SU-DHL-6 (cell line): ENCODE data around the gene MEN1.

ENCODE experiments used
- H2AFZ ChIP-seq: fragments of 200-600 bp; sonication (generic); 2 replicates; pipeline ENCODE4 v1.6.1; 2014; ENCODE audit warnings: low read depth, mild to moderate bottlenecking, moderate library complexity, mixed read lengths, antibody characterized with exemption, low read length; ENCODE audit not compliant: severe bottlenecking
- H3F3A ChIP-seq: fragments of 200-600 bp; shearing (Covaris generic); 2 replicates; pipeline ENCODE4 v1.6.0; 2016; ENCODE audit warnings: antibody characterized with exemption, mild to moderate bottlenecking; ENCODE audit not compliant: insufficient read depth
- H3K27ac ChIP-seq: fragments of 200-600 bp; sonication (generic); 2 replicates; pipeline ENCODE4 v1.5.1; 2016; ENCODE audit warnings: low read depth, mild to moderate bottlenecking, low read length, moderate library complexity, mixed read lengths
- H3K27me3 ChIP-seq: fragments of 200-600 bp; sonication (generic), shearing (Covaris generic); 2 replicates; pipeline ENCODE4 v1.6.0; 2014; ENCODE audit warnings: mild to moderate bottlenecking, low read length
- H3K36me3 ChIP-seq: fragments of 200-600 bp; sonication (generic); 2 replicates; pipeline ENCODE4 v1.6.1; 2014; ENCODE audit warnings: mild to moderate bottlenecking, low read length, mixed read lengths
- H3K4me2 ChIP-seq: fragments of 300-600, 200-600 bp; shearing (Covaris generic), sonication (generic); 2 replicates; pipeline ENCODE4 v1.6.0; 2014; ENCODE audit warnings: low read length, low read depth, mild to moderate bottlenecking; ENCODE audit not compliant: poor library complexity, severe bottlenecking
- H3K4me3 ChIP-seq: fragments of 200-600 bp; sonication (generic); 2 replicates; pipeline ENCODE4 v1.5.1; 2014; ENCODE audit warnings: antibody characterized with exemption, low read length, mild to moderate bottlenecking, mixed read lengths; ENCODE audit not compliant: insufficient read depth, poor library complexity, severe bottlenecking
- H3K79me2 ChIP-seq: fragments of 200-600 bp; sonication (generic); 2 replicates; pipeline ENCODE4 v1.6.1; 2014; ENCODE audit warnings: mild to moderate bottlenecking, low read length, moderate library complexity; ENCODE audit not compliant: insufficient read depth
- H3K9ac ChIP-seq: fragments of 200-600 bp; sonication (generic); 2 replicates; pipeline ENCODE4 v1.7.0; 2014; ENCODE audit warnings: mild to moderate bottlenecking, low read length
- H3K9me2 ChIP-seq: fragments of 200-600 bp; sonication (generic); replicated peaks from 2 replicates; pipeline ENCODE4 v1.6.1; 2014; ENCODE audit warnings: low read length; ENCODE audit not compliant: insufficient read depth
- H3K9me3 ChIP-seq: fragments of 200-600 bp; sonication (generic); 2 replicates; pipeline ENCODE4 v1.6.1; 2014; ENCODE audit warnings: low read length, mixed read lengths; ENCODE audit not compliant: insufficient read depth
- H4K20me1 ChIP-seq: fragments of 200-600 bp; sonication (generic); 2 replicates; pipeline ENCODE4 v1.6.1; 2014; ENCODE audit warnings: low read depth, mild to moderate bottlenecking, antibody characterized with exemption, low read length, moderate library complexity, mixed read lengths
- EZH2phosphoT487 ChIP-seq: fragments of 200-600 bp; sonication (generic), shearing (Covaris generic); conservative IDR thresholded peaks from 2 replicates; pipeline ENCODE4 v1.6.1; 2018; ENCODE audit warnings: mild to moderate bottlenecking, antibody characterized with exemption, low read length, moderate library complexity, mixed read lengths
- TF ChIP-seq, protein P1 (sequence below): fragments of 200-600 bp; sonication (generic); IDR thresholded peaks from one replicate; pipeline ENCODE4 v1.5.1; 2017; ENCODE audit warnings: antibody characterized with exemption, mild to moderate bottlenecking, low read length, moderate library complexity; ENCODE audit not compliant: insufficient read depth, poor library complexity, severe bottlenecking

MEN1 gene

GRCh38 chr11:64834031-64834722 lies 23.8 kb upstream of the MEN1 start:
- Histone ChIP-seq H3K9me3 (no peaks in the 10 kb centered on the region), H4K20me1 (no peaks in the 10 kb centered on the region), H3K79me2 (no peaks in the 10 kb centered on the region), H3K27ac (no peak overlapping the region), H3K9me2 (no peaks in the 10 kb centered on the region), H3K36me3 (no peaks in the 10 kb centered on the region), H3K9ac (no peak overlapping the region), H3F3A (no peaks in the 10 kb centered on the region), H2AFZ (no peak overlapping the region), H3K4me3 (no peak overlapping the region), H3K27me3 (no peaks in the 10 kb centered on the region), H3K4me2 (no peak overlapping the region)
- TF ChIP-seq EZH2phosphoT487: no peak

DNA sequence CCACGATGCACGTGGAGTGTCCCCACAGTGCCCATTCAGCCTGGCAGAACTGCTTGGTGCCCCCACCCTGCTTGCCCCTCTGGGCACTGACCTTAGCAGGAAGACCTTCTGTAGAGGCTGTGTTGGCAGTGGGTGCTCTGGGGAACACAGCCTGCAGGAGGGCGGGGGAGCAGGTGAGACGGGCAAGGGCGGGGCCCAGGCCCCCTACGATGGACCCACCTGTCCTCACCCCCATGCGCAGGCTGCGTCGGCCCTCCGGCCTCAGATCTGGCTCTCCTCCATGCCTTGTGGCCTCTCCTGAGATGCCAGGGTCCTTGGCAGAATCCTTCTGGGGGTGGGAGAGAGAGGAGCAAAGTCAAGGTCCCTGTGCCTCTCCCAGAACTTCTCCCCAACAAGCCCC lies 23.2 kb upstream of the MEN1 start:
- Histone ChIP-seq H3K9me3 (no peaks in the 10 kb centered on the region), H3K9me2 (no peaks in the 10 kb centered on the region), H4K20me1 (no peaks in the 10 kb centered on the region), H2AFZ (no peak overlapping the region), H3K9ac (no peak overlapping the region), H3K27me3 (no peaks in the 10 kb centered on the region), H3K79me2 (no peaks in the 10 kb centered on the region), H3K36me3 (no peaks in the 10 kb centered on the region), H3K27ac (no peak overlapping the region), H3F3A (no peaks in the 10 kb centered on the region), H3K4me2 (no peak overlapping the region), H3K4me3 (no peak overlapping the region)
- TF ChIP-seq, protein P1, sequence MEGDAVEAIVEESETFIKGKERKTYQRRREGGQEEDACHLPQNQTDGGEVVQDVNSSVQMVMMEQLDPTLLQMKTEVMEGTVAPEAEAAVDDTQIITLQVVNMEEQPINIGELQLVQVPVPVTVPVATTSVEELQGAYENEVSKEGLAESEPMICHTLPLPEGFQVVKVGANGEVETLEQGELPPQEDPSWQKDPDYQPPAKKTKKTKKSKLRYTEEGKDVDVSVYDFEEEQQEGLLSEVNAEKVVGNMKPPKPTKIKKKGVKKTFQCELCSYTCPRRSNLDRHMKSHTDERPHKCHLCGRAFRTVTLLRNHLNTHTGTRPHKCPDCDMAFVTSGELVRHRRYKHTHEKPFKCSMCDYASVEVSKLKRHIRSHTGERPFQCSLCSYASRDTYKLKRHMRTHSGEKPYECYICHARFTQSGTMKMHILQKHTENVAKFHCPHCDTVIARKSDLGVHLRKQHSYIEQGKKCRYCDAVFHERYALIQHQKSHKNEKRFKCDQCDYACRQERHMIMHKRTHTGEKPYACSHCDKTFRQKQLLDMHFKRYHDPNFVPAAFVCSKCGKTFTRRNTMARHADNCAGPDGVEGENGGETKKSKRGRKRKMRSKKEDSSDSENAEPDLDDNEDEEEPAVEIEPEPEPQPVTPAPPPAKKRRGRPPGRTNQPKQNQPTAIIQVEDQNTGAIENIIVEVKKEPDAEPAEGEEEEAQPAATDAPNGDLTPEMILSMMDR: no peak
- no peak for TF ChIP-seq EZH2phosphoT487

- no peaks in the 10 kb centered on the region for H3F3A ChIP-seq
- H3K4me2 ChIP-seq: no peak overlapping the region
- no peaks in the 10 kb centered on the region for H3K27me3 ChIP-seq
- no peak overlapping the region for H3K9ac ChIP-seq
- no peak overlapping the region for H2AFZ ChIP-seq
- no peaks in the 10 kb centered on the region for H4K20me1 ChIP-seq
- no peak overlapping the region for H3K4me3 ChIP-seq
- no peaks in the 10 kb centered on the region for H3K9me3 ChIP-seq
- H3K36me3 ChIP-seq: no peaks in the 10 kb centered on the region
- no peaks in the 10 kb centered on the region for H3K79me2 ChIP-seq
- H3K27ac ChIP-seq: no peak overlapping the region
- no peak for TF ChIP-seq EZH2phosphoT487
- TF ChIP-seq, protein P1: no peak
- no peaks in the 10 kb centered on the region for H3K9me2 ChIP-seq
Observed at GRCh38 chr11:64833198-64833502, 22.8 kb upstream of the MEN1 start.

- no peaks in the 10 kb centered on the region for H3K9me3 ChIP-seq
- TF ChIP-seq EZH2phosphoT487: no peak
- TF ChIP-seq, protein P1: no peak
- H3K4me2 ChIP-seq: no peak overlapping the region
Observed at GRCh38 chr11:64832467-64833197, 22.3 kb upstream of the MEN1 start.

More at GRCh38 chr11:64832467-64833197, 22.3 kb upstream of the MEN1 start:
- no peaks in the 10 kb centered on the region for H3K27me3 ChIP-seq
- H3K9ac ChIP-seq: no peak overlapping the region
- H3K27ac ChIP-seq: no peak overlapping the region
- H3K79me2 ChIP-seq: no peaks in the 10 kb centered on the region
- H4K20me1 ChIP-seq: no peaks in the 10 kb centered on the region
- no peaks in the 10 kb centered on the region for H3F3A ChIP-seq
- no peak overlapping the region for H2AFZ ChIP-seq
- no peaks in the 10 kb centered on the region for H3K9me2 ChIP-seq
- no peaks in the 10 kb centered on the region for H3K36me3 ChIP-seq
- no peak overlapping the region for H3K4me3 ChIP-seq
